ENCODE results near the gene C10orf53.

C10orf53 gene

DNA sequence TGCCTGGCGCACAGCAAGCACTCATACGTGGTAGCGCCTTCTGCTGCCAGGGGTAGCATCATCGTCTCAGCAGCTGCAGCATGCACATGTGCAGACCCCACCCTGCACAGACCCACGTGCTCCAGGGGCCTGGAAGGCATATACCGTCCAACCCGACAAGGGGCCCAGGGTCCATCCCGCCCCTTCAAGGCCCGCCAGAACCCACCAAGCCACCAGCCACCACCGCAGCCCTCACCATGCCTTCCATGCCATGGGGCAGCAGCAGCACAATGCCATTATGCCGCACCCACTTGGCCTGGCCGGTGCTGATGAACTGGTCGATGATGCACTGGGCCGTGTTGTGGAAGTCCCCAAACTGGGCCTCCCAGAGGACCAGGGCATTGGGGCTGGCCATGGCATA lies 60.0 kb downstream of the C10orf53 start:
- H3K9me3 ChIP-seq (ENCODE audit: insufficient read depth, low read depth, low read length), result no peaks in the 10 kb centered on the region
- H3K4me1 ChIP-seq (ENCODE audit: insufficient read depth, low read length), result no peaks in the 10 kb centered on the region; the same call in 1 of the 2 replicates
- no peak overlapping the region for H3K4me3 ChIP-seq (ENCODE audit: low read length)
- no peak overlapping the region for H3K9ac ChIP-seq (ENCODE audit: low read depth, low read length)
- WGBS, result 88% methylated on average over 14 of the region's 14 CpGs
- no peak overlapping the region for H3K27ac ChIP-seq (ENCODE audit: low read depth, low read length)
- no peaks in the 10 kb centered on the region for H3K27me3 ChIP-seq (ENCODE audit: insufficient read depth, low read length)
- peaks cover 30% of the 10 kb centered on the region; the same call in 1 of the 2 replicates for H3K36me3 ChIP-seq (ENCODE audit: insufficient read depth, low read length)

DNA sequence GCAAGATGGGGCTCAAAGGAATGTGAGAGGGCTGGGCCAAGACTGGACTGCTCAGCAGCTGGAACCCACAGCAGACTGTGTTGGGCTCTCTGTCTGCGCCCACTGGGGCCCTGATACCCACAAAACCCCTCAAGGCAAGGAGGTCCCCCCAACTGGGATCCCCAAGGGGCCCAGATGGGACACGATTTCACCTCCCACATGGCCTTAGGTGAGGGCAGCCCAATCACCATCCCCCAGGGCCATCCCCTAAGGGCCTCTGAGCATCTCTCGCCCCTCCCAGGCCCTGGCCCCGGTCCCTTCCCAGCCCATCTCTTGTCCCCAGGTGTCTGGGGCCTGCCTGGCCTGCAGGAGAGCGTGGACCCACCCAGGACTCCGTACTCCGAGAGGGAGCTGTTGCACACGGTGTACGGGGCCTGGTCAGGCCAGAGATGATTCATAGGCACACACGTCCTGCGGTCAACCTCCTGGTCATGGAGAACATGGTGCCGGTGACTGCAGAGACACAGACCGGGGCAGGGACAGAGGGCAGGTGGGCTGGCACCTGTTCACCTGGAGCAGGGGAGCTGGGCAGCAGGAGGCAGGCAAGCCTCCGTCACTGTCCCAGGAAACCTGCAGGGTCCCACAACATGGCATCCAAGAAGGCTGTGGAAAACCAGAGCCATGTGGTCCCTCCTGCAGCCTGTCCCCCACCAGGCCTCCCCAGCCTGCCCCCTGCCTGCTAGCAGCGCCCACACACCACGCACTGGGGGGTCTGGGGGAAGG lies 61.1 kb downstream of the C10orf53 start:
- 95% methylated on average over 16 of the region's 16 CpGs for WGBS
- H3K36me3 ChIP-seq (ENCODE audit: insufficient read depth, low read length), result peaks cover 36% of the 10 kb centered on the region; the same call in 1 of the 2 replicates
- H3K4me1 ChIP-seq (ENCODE audit: insufficient read depth, low read length), result no peaks in the 10 kb centered on the region
- H3K27me3 ChIP-seq (ENCODE audit: insufficient read depth, low read length), result no peaks in the 10 kb centered on the region
- H3K27ac ChIP-seq (ENCODE audit: low read depth, low read length), result no peak overlapping the region
- no peaks in the 10 kb centered on the region for H3K9me3 ChIP-seq (ENCODE audit: insufficient read depth, low read depth, low read length)
- H3K4me3 ChIP-seq (ENCODE audit: low read length), result no peak overlapping the region
- H3K9ac ChIP-seq (ENCODE audit: low read depth, low read length), result no peak overlapping the region

DNA sequence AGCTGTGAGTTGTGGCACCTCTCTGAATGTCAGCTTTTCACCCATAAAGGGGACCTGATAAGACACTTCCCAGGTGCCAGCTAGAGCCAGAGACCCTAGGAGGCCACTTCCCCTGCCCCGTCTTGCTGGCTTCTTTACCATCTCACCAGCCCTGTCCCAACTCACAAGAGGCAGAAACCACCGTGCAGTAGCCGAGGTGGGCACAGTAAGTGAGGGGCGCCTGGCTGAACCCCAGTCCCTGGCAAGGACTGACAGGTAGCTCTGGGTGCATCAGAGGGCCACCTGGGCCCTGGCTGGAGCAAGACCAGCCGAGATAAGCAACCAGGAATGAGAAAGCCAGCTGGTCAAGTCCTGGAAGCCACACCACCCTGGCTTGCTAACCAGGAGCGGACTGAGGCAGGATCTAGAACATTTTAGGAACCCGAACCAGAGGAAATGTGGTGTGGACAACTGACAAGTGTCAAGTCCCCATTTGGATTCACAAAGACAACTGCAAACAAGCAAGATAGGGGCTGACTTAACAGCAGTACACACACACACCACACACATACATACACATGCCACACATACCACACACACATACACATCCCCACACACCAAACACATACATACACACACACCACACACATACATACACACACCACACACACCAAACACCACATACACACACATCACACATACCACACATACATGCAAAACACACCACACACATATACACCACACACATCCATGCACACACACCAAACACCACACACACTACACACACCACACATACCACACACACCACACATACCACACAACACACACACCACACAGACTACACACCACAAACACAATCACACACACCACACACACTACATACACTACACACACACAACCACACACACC lies 61.9 kb downstream of the C10orf53 start:
- H3K9ac ChIP-seq (ENCODE audit: low read depth, low read length), result no peak overlapping the region

DNA sequence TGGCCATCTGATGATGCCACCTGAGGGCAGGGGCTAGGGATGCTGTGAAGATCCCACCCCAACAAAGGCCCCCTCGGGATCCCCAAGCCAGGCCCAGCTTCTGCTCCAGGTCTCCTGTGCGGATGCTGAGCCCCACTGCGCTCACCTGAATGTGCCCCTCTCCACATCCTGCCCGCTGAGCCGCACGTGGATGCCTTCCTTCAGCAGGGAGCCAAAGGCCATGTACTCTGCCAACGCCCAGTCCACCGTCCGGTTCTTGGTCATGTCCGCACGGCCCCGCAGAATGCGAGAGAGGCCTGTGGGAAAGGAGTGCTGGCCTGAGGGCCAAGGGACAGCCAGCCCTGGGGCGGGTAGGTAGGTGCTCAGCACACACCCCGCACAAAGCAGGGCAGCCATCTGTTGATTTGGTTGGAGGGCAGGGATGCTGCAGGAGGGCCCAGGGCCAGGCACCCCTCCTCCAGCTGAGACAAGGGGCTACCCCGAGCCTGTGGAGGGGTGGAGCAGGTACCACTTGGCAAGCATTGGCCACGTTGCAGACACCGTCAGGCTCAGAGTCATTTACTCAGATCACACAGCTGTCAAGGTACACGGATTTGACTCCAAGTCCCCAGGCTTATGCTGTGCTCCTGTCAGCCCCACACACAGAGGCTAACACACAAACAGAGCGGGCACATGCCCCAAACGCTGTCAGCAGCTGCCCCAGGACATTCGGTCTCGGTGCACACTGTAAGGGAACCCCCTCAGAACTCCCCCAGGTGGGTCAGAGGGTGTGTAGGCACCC lies 63.4 kb downstream of the C10orf53 start:
- Histone ChIP-seq H3K4me1 (ENCODE audit: insufficient read depth, low read length) (no peaks in the 10 kb centered on the region), H3K9ac (ENCODE audit: low read depth, low read length) (no peak overlapping the region), H3K4me3 (ENCODE audit: low read length) (no peak overlapping the region), H3K36me3 (ENCODE audit: insufficient read depth, low read length) (peaks cover 31% of the 10 kb centered on the region; the same call in 1 of the 2 replicates), H3K27me3 (ENCODE audit: insufficient read depth, low read length) (no peaks in the 10 kb centered on the region), H3K9me3 (ENCODE audit: insufficient read depth, low read depth, low read length) (no peaks in the 10 kb centered on the region), H3K27ac (ENCODE audit: low read depth, low read length) (no peak overlapping the region)
- WGBS, result 94% methylated on average over 23 of the region's 23 CpGs

More for the DNA sequence above, 61.9 kb downstream of the C10orf53 start:
- WGBS, result 91% methylated on average over 7 of the region's 7 CpGs
- no peaks in the 10 kb centered on the region for H3K4me1 ChIP-seq (ENCODE audit: insufficient read depth, low read length)
- H3K4me3 ChIP-seq (ENCODE audit: low read length), result no peak overlapping the region
- no peaks in the 10 kb centered on the region for H3K9me3 ChIP-seq (ENCODE audit: insufficient read depth, low read depth, low read length)
- peaks cover 37% of the 10 kb centered on the region; the same call in 1 of the 2 replicates for H3K36me3 ChIP-seq (ENCODE audit: insufficient read depth, low read length)
- H3K27me3 ChIP-seq (ENCODE audit: insufficient read depth, low read length), result no peaks in the 10 kb centered on the region
- H3K27ac ChIP-seq (ENCODE audit: low read depth, low read length), result no peak overlapping the region

DNA sequence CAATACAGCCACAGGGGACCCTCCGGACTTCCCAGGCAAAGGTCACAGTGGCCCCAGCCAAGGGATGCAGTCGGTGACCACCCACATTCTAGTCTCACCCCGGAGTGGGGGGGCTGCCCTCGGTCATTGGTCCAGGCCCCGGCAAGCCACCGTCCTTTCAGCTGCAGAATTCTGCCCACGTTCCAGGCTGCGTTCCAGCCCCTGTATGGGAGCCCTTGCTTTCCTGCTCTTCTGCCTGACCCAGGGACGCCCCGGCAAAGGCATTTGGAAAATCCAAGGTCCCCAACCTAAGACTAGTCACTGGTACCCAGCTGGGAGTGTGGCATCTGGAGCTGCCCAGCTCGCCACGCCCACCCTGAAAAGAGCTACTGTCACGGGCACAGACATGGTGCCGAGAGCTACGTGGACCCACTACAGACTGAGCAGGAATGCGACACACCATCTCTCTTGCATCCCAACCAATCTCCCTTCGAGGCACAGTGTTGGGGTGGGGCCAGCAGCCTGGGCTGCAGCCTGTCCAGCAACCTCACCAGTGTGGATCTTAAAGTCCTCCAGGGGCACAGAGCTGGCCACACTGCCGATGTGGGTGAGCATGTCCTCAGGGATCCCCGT lies 64.1 kb downstream of the C10orf53 start:
- Histone ChIP-seq H3K27me3 (ENCODE audit: insufficient read depth, low read length) (no peaks in the 10 kb centered on the region), H3K4me3 (ENCODE audit: low read length) (no peak overlapping the region), H3K9me3 (ENCODE audit: insufficient read depth, low read depth, low read length) (no peaks in the 10 kb centered on the region), H3K4me1 (ENCODE audit: insufficient read depth, low read length) (no peaks in the 10 kb centered on the region), H3K27ac (ENCODE audit: low read depth, low read length) (no peak overlapping the region), H3K36me3 (ENCODE audit: insufficient read depth, low read length) (peaks cover 30% of the 10 kb centered on the region; the same call in 1 of the 2 replicates), H3K9ac (ENCODE audit: low read depth, low read length) (no peak overlapping the region)
- 94% methylated on average over 19 of the region's 19 CpGs for WGBS

DNA sequence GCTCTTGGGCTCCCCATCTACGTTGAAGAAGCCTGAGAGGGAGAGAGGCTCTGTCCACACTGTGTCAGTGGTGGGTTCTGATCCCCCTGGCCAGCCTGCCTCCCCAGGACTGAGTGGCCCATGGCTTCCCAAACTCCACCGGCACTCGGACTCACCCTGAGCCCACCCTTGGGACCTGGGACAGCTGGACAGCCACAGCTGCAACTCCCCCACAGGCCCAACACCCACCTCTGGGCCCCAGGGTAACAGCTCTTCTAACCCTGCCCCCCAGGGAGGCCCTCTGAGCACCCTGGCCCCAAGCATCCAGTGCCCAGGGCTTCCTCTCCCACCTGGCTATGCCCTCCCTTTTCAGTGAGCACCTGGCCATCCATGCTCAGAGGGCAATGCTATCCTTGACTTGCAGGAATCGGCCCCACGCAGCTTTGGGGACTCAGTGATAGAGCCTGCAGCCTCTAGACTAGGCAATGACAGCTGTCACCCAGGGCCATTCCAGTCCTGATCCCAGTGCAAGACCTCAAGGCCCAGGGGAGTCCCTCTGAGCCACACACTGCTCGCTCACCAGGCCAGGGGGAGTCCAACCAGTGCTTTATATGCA lies 64.7 kb downstream of the C10orf53 start:
- Histone ChIP-seq H3K27ac (ENCODE audit: low read depth, low read length) (no peak overlapping the region), H3K36me3 (ENCODE audit: insufficient read depth, low read length) (peaks cover 30% of the 10 kb centered on the region; the same call in 1 of the 2 replicates), H3K4me3 (ENCODE audit: low read length) (no peak overlapping the region), H3K9me3 (ENCODE audit: insufficient read depth, low read depth, low read length) (no peaks in the 10 kb centered on the region), H3K4me1 (ENCODE audit: insufficient read depth, low read length) (no peaks in the 10 kb centered on the region), H3K9ac (ENCODE audit: low read depth, low read length) (no peak overlapping the region), H3K27me3 (ENCODE audit: insufficient read depth, low read length) (no peaks in the 10 kb centered on the region)
- 95% methylated on average over 6 of the region's 6 CpGs for WGBS

DNA sequence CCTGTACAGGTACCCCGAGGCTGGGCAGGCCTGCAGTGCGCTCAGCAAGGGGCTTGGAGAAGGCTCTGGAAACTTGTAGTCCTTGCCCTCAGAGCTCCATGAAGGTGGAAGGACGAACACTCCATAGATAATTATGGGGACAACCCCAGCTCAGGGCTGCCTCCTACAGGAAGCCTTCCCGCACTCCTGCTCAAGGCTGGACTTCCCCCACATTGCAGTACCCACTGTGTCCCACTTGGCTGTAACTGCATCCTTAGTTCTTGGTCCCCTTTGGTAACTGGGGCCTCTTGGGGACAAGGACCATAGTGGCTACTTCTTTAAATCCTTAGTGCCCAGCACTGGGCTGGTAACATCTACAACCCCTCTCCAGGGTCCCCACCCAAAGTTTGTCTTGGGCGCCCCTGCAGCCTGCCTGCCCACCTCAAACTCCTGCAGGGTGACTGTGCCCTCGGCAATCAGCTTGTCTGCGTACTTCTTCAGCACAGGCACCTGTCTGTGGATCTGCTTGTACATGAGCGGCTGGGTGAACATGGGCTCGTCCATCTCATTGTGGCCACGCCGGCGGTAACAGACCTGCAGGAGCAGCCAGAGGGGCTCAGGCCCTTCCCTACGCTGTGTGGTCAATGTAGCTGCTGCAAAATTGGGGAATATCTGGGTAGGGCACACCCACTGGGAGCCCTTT lies 65.6 kb downstream of the C10orf53 start:
- Histone ChIP-seq H3K4me1 (ENCODE audit: insufficient read depth, low read length) (no peaks in the 10 kb centered on the region), H3K36me3 (ENCODE audit: insufficient read depth, low read length) (peaks cover 30% of the 10 kb centered on the region; the same call in 1 of the 2 replicates), H3K27ac (ENCODE audit: low read depth, low read length) (no peak overlapping the region), H3K4me3 (ENCODE audit: low read length) (no peak overlapping the region), H3K9ac (ENCODE audit: low read depth, low read length) (no peak overlapping the region), H3K27me3 (ENCODE audit: insufficient read depth, low read length) (no peaks in the 10 kb centered on the region), H3K9me3 (ENCODE audit: insufficient read depth, low read depth, low read length) (no peaks in the 10 kb centered on the region)
- 92% methylated on average over 13 of the region's 13 CpGs for WGBS

DNA sequence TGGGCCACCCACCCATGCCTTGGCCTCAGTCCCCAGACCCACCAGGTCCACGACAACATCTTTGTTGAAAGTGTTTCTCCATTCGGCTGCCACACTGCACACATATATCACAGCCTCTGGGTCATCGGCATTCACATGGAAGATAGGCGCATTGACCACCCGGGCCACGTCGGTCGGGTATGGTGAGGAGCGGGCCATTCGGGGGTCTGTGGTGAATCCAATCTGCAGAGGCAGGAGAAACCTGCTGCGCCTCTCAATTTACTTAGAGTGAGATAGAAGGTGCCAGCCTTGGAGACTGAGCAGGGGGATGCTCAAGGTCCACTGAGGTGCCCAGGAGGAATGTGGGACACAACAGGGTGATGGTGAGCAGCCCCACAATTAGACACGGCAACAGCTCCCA lies 66.3 kb downstream of the C10orf53 start:
- H3K27me3 ChIP-seq (ENCODE audit: insufficient read depth, low read length), result no peaks in the 10 kb centered on the region
- H3K36me3 ChIP-seq (ENCODE audit: insufficient read depth, low read length), result peaks cover 30% of the 10 kb centered on the region; the same call in 1 of the 2 replicates

DNA sequence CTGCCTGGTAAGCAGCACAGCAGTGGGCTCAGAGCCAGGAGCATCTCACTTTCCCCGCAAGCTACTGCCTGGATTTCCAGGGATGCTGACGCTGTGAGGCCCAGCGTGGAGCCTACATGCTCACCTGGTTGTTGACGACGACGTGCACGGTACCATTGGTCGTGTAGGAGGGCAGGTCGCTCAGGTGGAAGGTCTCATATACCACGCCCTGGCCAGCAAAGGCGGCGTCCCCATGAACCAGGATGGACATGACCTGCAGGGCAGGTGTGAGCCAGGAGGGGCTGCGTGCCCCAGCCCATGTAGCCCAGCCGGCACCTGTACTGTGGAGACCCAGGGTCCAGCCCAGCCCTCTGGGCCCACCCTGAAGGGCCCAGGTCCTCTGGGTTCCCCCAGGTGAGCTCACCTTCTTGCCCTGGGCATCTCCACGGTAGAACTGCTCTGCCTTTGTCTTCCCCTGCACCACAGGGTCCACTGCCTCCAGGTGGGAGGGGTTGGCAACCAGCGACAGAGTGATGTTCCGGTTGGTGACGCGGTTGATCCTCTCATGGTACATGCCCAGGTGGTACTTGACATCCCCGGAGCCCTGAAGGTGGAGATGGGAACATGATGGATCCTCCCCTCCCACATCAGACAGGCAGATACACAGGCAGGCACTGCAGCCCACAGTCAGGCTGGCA lies 67.3 kb downstream of the C10orf53 start:
- H3K27me3 ChIP-seq (ENCODE audit: insufficient read depth, low read length), result no peaks in the 10 kb centered on the region
- H3K27ac ChIP-seq (ENCODE audit: low read depth, low read length), result no peak overlapping the region
- 95% methylated on average over 20 of the region's 20 CpGs for WGBS
- no peak overlapping the region for H3K9ac ChIP-seq (ENCODE audit: low read depth, low read length)
- peaks cover 30% of the 10 kb centered on the region; the same call in 1 of the 2 replicates for H3K36me3 ChIP-seq (ENCODE audit: insufficient read depth, low read length)
- H3K4me3 ChIP-seq (ENCODE audit: low read length), result no peak overlapping the region
- H3K4me1 ChIP-seq (ENCODE audit: insufficient read depth, low read length), result no peaks in the 10 kb centered on the region
- no peaks in the 10 kb centered on the region for H3K9me3 ChIP-seq (ENCODE audit: insufficient read depth, low read depth, low read length)

More for the DNA sequence above, 66.3 kb downstream of the C10orf53 start:
- Histone ChIP-seq H3K4me1 (ENCODE audit: insufficient read depth, low read length) (no peaks in the 10 kb centered on the region), H3K9me3 (ENCODE audit: insufficient read depth, low read depth, low read length) (no peaks in the 10 kb centered on the region), H3K27ac (ENCODE audit: low read depth, low read length) (no peak overlapping the region), H3K9ac (ENCODE audit: low read depth, low read length) (no peak overlapping the region), H3K4me3 (ENCODE audit: low read length) (no peak overlapping the region)
- WGBS, result 97% methylated on average over 12 of the region's 12 CpGs

All from HUES64 (cell line).